H1 (cell line): ENCODE data around the gene FASN. TPM values are rescaled to one million over a fixed set of nuclear protein-coding genes. Genes with fewer than 3 reads are reported as not detected.

ENCODE experiments used
- GABPA ChIP-seq: IDR thresholded peaks from 2 replicates; pipeline ENCODE4 v1.6.1; 2011; ENCODE audit warnings: mild to moderate bottlenecking, low read length, moderate library complexity, borderline replicate concordance; ENCODE audit not compliant: insufficient read depth
- RBBP5 ChIP-seq: IDR thresholded peaks from 2 replicates; pipeline ENCODE4 v1.7.1; 2012; ENCODE audit warnings: low read depth, mild to moderate bottlenecking, inconsistent platforms, low read length, moderate library complexity, borderline replicate concordance
- RXRA ChIP-seq: IDR thresholded peaks from 2 replicates; pipeline ENCODE4 v1.6.1; 2011; ENCODE audit warnings: low read depth, mild to moderate bottlenecking, low read length, moderate library complexity; ENCODE audit not compliant: insufficient read depth
- polyA plus RNA-seq, 7 experiments: library from polyadenylated mRNA; depleted of rRNA in 3 of 7; stranded (reverse) in 5 of 7; unstranded in 2 of 7; fragments of >200 nt in 5 of 7; fragments of 200-250 nt in 2 of 7; gene quantifications; 1 replicate in 5 of 7; 2 replicates in 1 of 7; 4 replicates in 1 of 7; pipeline versions ENCODE4 v1.2.1 to v1.2.3, GENCODE V29; 2011 to 2013; ENCODE audit warnings: missing spikeins in 2 of 7, mixed read lengths in 2 of 7
- total RNA-seq: library from RNA; stranded (reverse); fragmentation: NEBNext Ultra II Directional; extraction: Animal tissue kit (Norgen Biotek cat#: 25700); gene quantifications from 2 replicates; pipeline ENCODE4 v1.2.1, GENCODE V29; 2021
- TF ChIP-seq, protein P1 (sequence below): fragments of 300-600 bp; sonication (generic); IDR thresholded peaks from 2 replicates; pipeline ENCODE4 v1.7.1; 2012; ENCODE audit warnings: low read length, moderate library complexity, mild to moderate bottlenecking, inconsistent platforms; ENCODE audit not compliant: insufficient replicate concordance
- TF ChIP-seq, protein P2 (sequence below): IDR thresholded peaks from 2 replicates; pipeline ENCODE4 v1.6.1; 2011; ENCODE audit warnings: low read depth, mild to moderate bottlenecking, low read length; ENCODE audit not compliant: insufficient read depth

The FASN gene
- total and polyA plus RNA-seq, 2 of the 8 experiments (the other 6 are each of a cell fraction or from before 2014, with no cell fraction given) = 143 to 561 TPM

DNA sequence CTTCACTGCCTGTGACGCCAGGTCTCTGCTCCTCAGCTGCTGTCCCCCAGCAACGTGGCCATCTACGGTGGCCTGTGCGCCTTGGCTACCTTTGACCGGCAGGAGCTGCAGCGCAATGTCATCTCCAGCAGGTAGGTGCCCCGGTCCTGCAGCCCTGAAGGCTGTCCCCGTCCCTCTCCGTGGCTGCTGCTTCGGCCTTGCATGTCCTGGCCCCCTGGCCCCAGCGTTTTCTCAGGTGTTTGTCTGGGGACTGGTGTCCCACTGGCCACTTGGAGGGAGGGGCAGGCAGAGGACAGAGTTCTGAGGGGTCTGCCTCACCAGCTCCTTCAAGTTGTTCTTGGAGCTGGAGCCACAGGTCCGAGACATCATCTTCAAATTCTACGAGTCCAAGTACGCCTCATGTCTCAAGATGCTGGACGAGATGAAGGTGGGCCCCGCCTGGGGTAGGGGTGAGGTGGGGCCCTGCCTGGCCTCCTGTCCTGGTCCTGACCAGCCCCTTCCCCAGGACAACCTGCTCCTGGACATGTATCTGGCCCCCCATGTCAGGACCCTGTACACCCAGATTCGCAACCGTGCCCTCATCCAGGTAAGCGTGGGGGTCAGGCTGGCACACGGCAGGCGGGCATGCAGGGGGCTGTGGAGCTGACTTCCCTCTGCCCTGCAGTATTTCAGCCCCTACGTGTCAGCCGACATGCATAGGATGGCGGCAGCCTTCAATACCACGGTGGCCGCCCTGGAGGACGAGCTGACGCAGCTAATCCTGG is 41.9 kb downstream of the FASN start (continued):
- TF ChIP-seq, protein P1, sequence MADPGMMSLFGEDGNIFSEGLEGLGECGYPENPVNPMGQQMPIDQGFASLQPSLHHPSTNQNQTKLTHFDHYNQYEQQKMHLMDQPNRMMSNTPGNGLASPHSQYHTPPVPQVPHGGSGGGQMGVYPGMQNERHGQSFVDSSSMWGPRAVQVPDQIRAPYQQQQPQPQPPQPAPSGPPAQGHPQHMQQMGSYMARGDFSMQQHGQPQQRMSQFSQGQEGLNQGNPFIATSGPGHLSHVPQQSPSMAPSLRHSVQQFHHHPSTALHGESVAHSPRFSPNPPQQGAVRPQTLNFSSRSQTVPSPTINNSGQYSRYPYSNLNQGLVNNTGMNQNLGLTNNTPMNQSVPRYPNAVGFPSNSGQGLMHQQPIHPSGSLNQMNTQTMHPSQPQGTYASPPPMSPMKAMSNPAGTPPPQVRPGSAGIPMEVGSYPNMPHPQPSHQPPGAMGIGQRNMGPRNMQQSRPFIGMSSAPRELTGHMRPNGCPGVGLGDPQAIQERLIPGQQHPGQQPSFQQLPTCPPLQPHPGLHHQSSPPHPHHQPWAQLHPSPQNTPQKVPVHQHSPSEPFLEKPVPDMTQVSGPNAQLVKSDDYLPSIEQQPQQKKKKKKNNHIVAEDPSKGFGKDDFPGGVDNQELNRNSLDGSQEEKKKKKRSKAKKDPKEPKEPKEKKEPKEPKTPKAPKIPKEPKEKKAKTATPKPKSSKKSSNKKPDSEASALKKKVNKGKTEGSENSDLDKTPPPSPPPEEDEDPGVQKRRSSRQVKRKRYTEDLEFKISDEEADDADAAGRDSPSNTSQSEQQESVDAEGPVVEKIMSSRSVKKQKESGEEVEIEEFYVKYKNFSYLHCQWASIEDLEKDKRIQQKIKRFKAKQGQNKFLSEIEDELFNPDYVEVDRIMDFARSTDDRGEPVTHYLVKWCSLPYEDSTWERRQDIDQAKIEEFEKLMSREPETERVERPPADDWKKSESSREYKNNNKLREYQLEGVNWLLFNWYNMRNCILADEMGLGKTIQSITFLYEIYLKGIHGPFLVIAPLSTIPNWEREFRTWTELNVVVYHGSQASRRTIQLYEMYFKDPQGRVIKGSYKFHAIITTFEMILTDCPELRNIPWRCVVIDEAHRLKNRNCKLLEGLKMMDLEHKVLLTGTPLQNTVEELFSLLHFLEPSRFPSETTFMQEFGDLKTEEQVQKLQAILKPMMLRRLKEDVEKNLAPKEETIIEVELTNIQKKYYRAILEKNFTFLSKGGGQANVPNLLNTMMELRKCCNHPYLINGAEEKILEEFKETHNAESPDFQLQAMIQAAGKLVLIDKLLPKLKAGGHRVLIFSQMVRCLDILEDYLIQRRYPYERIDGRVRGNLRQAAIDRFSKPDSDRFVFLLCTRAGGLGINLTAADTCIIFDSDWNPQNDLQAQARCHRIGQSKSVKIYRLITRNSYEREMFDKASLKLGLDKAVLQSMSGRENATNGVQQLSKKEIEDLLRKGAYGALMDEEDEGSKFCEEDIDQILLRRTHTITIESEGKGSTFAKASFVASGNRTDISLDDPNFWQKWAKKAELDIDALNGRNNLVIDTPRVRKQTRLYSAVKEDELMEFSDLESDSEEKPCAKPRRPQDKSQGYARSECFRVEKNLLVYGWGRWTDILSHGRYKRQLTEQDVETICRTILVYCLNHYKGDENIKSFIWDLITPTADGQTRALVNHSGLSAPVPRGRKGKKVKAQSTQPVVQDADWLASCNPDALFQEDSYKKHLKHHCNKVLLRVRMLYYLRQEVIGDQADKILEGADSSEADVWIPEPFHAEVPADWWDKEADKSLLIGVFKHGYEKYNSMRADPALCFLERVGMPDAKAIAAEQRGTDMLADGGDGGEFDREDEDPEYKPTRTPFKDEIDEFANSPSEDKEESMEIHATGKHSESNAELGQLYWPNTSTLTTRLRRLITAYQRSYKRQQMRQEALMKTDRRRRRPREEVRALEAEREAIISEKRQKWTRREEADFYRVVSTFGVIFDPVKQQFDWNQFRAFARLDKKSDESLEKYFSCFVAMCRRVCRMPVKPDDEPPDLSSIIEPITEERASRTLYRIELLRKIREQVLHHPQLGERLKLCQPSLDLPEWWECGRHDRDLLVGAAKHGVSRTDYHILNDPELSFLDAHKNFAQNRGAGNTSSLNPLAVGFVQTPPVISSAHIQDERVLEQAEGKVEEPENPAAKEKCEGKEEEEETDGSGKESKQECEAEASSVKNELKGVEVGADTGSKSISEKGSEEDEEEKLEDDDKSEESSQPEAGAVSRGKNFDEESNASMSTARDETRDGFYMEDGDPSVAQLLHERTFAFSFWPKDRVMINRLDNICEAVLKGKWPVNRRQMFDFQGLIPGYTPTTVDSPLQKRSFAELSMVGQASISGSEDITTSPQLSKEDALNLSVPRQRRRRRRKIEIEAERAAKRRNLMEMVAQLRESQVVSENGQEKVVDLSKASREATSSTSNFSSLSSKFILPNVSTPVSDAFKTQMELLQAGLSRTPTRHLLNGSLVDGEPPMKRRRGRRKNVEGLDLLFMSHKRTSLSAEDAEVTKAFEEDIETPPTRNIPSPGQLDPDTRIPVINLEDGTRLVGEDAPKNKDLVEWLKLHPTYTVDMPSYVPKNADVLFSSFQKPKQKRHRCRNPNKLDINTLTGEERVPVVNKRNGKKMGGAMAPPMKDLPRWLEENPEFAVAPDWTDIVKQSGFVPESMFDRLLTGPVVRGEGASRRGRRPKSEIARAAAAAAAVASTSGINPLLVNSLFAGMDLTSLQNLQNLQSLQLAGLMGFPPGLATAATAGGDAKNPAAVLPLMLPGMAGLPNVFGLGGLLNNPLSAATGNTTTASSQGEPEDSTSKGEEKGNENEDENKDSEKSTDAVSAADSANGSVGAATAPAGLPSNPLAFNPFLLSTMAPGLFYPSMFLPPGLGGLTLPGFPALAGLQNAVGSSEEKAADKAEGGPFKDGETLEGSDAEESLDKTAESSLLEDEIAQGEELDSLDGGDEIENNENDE = no peak
- TF ChIP-seq RXRA = no peak
- TF ChIP-seq, protein P2, sequence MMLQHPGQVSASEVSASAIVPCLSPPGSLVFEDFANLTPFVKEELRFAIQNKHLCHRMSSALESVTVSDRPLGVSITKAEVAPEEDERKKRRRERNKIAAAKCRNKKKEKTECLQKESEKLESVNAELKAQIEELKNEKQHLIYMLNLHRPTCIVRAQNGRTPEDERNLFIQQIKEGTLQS = no peak
- TF ChIP-seq RBBP5 = no peak
- TF ChIP-seq GABPA = no peak
